ENCODE data around the gene PDE10A.

PDE10A gene

DNA sequence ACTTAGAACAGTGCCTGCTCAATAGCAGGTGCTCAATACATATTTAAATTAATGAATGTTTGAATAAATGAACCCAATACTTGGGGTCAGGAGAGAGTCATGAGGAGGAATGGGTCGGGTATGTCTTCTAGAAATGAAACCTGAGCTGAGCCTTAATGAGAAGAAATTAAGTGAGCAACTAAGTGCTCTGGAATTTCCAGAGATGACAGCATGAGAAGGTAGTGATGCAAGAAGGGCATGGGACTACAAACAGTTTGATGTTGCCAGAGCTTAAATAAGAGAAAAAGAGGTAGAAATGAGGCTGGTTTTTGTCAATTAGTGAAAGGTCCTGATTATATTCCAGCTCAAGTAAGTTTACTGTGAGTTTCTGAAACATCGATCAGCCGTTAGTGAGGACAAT, 82.9 kb downstream of the PDE10A start:
- H3K27me3 ChIP-seq (replicated peaks; ENCODE audit: control insufficient read depth, insufficient read depth, low read length), result no peaks in the 10 kb centered on the region
- DNase-seq (ENCODE audit: extremely low read depth, insufficient read length), result no peak
- H3K4me3 ChIP-seq (replicated peaks; ENCODE audit: low read depth, low read length), result no peak overlapping the region
- TF ChIP-seq, protein P1, sequence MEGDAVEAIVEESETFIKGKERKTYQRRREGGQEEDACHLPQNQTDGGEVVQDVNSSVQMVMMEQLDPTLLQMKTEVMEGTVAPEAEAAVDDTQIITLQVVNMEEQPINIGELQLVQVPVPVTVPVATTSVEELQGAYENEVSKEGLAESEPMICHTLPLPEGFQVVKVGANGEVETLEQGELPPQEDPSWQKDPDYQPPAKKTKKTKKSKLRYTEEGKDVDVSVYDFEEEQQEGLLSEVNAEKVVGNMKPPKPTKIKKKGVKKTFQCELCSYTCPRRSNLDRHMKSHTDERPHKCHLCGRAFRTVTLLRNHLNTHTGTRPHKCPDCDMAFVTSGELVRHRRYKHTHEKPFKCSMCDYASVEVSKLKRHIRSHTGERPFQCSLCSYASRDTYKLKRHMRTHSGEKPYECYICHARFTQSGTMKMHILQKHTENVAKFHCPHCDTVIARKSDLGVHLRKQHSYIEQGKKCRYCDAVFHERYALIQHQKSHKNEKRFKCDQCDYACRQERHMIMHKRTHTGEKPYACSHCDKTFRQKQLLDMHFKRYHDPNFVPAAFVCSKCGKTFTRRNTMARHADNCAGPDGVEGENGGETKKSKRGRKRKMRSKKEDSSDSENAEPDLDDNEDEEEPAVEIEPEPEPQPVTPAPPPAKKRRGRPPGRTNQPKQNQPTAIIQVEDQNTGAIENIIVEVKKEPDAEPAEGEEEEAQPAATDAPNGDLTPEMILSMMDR (IDR thresholded peaks at IDR 0.05; ENCODE audit: insufficient read depth, low read length, poor library complexity, severe bottlenecking), result no peak
- H3K36me3 ChIP-seq (ENCODE audit: control insufficient read depth, insufficient read depth, low read length), result no peaks in the 10 kb centered on the region

DNA sequence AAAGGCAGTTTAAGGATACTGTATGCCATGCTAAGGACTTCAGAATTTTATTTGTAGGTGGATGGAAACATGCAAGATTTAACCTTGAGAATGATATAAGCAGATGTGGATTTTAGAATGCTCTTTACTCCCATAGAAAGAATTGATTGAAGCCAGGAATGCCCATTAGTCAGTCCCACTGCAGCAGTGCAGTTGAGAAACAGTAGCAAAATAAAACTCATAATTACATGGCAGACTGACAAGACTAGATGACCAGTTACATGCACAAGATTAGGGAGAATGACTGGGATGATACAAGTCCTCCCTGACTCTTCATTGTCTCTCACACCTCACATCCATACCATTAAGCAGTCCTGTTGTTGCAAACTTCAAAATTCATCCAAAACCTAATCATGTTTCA, 83.9 kb downstream of the PDE10A start:
- TF ChIP-seq, protein P1 (IDR thresholded peaks at IDR 0.05; ENCODE audit: insufficient read depth, low read length, poor library complexity, severe bottlenecking), result no peak
- no peak for DNase-seq (ENCODE audit: extremely low read depth, insufficient read length)

DNA sequence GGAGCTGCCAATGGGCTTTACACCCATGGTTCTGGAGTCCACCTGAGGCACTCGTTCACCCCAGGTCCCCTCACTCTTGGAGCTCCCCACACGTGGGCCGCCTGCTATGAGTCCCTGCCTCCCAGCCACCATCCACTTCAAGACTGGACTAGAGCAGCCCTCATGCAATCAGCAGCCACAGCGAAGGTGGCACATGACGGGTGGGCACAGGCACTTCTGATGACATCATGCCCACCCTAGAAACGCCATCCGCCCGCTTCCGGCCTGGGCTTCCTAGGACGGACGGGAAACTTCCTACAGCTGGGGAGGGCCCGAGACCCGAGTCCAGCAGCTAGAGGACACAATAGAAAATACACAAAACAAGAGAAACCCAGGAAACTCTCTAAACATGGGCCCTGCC, 85.5 kb downstream of the PDE10A start:
- Histone ChIP-seq H3K27me3 (replicated peaks; ENCODE audit: control insufficient read depth, insufficient read depth, low read length) (no peaks in the 10 kb centered on the region), H3K36me3 (ENCODE audit: control insufficient read depth, insufficient read depth, low read length) (no peaks in the 10 kb centered on the region), H3K4me3 (replicated peaks; ENCODE audit: low read depth, low read length) (no peak overlapping the region)
- TF ChIP-seq, protein P1 (IDR thresholded peaks at IDR 0.05; ENCODE audit: insufficient read depth, low read length, poor library complexity, severe bottlenecking), result no peak
- no peak for DNase-seq (ENCODE audit: extremely low read depth, insufficient read length)

More for the DNA sequence above, 83.9 kb downstream of the PDE10A start:
- Histone ChIP-seq H3K36me3 (ENCODE audit: control insufficient read depth, insufficient read depth, low read length) (no peaks in the 10 kb centered on the region), H3K27me3 (replicated peaks; ENCODE audit: control insufficient read depth, insufficient read depth, low read length) (no peaks in the 10 kb centered on the region), H3K4me3 (replicated peaks; ENCODE audit: low read depth, low read length) (no peak overlapping the region)

GRCh38 chr6:165575158-165575549, 87.9 kb downstream of the PDE10A start:
- DNase-seq (ENCODE audit: extremely low read depth, insufficient read length), result no peak
- H3K4me3 ChIP-seq (replicated peaks; ENCODE audit: low read depth, low read length), result no peak overlapping the region
- H3K36me3 ChIP-seq (ENCODE audit: control insufficient read depth, insufficient read depth, low read length), result no peaks in the 10 kb centered on the region
- TF ChIP-seq, protein P1 (IDR thresholded peaks at IDR 0.05; ENCODE audit: insufficient read depth, low read length, poor library complexity, severe bottlenecking), result no peak
- H3K27me3 ChIP-seq (replicated peaks; ENCODE audit: control insufficient read depth, insufficient read depth, low read length), result no peaks in the 10 kb centered on the region

GRCh38 chr6:165574220-165575157, 88.6 kb downstream of the PDE10A start:
- Histone ChIP-seq H3K27me3 (replicated peaks; ENCODE audit: control insufficient read depth, insufficient read depth, low read length) (no peaks in the 10 kb centered on the region), H3K4me3 (replicated peaks; ENCODE audit: low read depth, low read length) (no peak overlapping the region), H3K36me3 (ENCODE audit: control insufficient read depth, insufficient read depth, low read length) (no peaks in the 10 kb centered on the region)
- DNase-seq (ENCODE audit: extremely low read depth, insufficient read length), result no peak
- TF ChIP-seq, protein P1 (IDR thresholded peaks at IDR 0.05; ENCODE audit: insufficient read depth, low read length, poor library complexity, severe bottlenecking), result no peak
